ENCODE measurements around the gene SPRED1. TPM values are rescaled to one million over a fixed set of nuclear protein-coding genes. Genes with fewer than 3 reads are reported as not detected.
"Not testable (repeated sequence)": the region's sequence is repeated elsewhere in the genome, so short reads cannot be mapped to it uniquely, and the experiment has no call there.

Gene SPRED1
- total RNA-seq, 4 donors from 2014 or later = 3.7 to 7.2 (median 5.3) TPM

- intact Hi-C loops (cut with DNase I; ENCODE audit: low total_unique reads) = no loop called here
- in situ Hi-C loops (cut with MboI; ENCODE audit: low sequenced_read_pairs in 4 of 4) = no loop called here
- Histone ChIP-seq H3K36me3 (no peaks in the 10 kb centered on the region), H3K27ac (no peak overlapping the region), H3K27me3 (no peaks in the 10 kb centered on the region), H3K9me3 (no peaks in the 10 kb centered on the region), H3K4me3 (no peak overlapping the region), H3K4me1 (peaks cover 0 to 14% of the 10 kb centered on the region in 2 donors)
- TF ChIP-seq, protein P1, sequence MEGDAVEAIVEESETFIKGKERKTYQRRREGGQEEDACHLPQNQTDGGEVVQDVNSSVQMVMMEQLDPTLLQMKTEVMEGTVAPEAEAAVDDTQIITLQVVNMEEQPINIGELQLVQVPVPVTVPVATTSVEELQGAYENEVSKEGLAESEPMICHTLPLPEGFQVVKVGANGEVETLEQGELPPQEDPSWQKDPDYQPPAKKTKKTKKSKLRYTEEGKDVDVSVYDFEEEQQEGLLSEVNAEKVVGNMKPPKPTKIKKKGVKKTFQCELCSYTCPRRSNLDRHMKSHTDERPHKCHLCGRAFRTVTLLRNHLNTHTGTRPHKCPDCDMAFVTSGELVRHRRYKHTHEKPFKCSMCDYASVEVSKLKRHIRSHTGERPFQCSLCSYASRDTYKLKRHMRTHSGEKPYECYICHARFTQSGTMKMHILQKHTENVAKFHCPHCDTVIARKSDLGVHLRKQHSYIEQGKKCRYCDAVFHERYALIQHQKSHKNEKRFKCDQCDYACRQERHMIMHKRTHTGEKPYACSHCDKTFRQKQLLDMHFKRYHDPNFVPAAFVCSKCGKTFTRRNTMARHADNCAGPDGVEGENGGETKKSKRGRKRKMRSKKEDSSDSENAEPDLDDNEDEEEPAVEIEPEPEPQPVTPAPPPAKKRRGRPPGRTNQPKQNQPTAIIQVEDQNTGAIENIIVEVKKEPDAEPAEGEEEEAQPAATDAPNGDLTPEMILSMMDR (IDR thresholded peaks at IDR 0.05 in 4 of 5, conservative IDR thresholded peaks at IDR 0.05 in 1 of 5) = no peak
- no peak for TF ChIP-seq POLR2A (IDR thresholded peaks at IDR 0.05)
- DNase-seq = no peak
- ATAC-seq = no peak
Observed at GRCh38 chr15:38275959-38276358, 23.3 kb downstream of the SPRED1 start.

GRCh38 chr15:38277281-38277680, 24.6 kb downstream of the SPRED1 start:
- in situ Hi-C loops (cut with MboI; ENCODE audit: low sequenced_read_pairs in 4 of 4); DNase-seq; H3K36me3 ChIP-seq; H3K9me3 ChIP-seq; H3K27me3 ChIP-seq; ATAC-seq; intact Hi-C loops (cut with DNase I; ENCODE audit: low total_unique reads); H3K4me3 ChIP-seq; H3K27ac ChIP-seq: not testable (repeated sequence)
- H3K4me1 ChIP-seq = peaks cover 0 to 14% of the 10 kb centered on the region in 2 donors

- no peak for DNase-seq
- Histone ChIP-seq H3K4me3 (no peak overlapping the region), H3K9me3 (no peaks in the 10 kb centered on the region), H3K36me3 (no peaks in the 10 kb centered on the region), H3K4me1 (no peaks in the 10 kb centered on the region), H3K27me3 (no peaks in the 10 kb centered on the region), H3K27ac (no peak overlapping the region)
- in situ Hi-C loops (cut with MboI; ENCODE audit: low sequenced_read_pairs in 4 of 4) = no loop called here
- intact Hi-C loops (cut with DNase I; ENCODE audit: low total_unique reads) = no loop called here
- TF ChIP-seq POLR2A (IDR thresholded peaks at IDR 0.05) = no peak
- TF ChIP-seq, protein P1 (IDR thresholded peaks at IDR 0.05 in 4 of 5, conservative IDR thresholded peaks at IDR 0.05 in 1 of 5) = no peak
- ATAC-seq = no peak
Observed at GRCh38 chr15:38281031-38281430, 28.4 kb downstream of the SPRED1 start.

GRCh38 chr15:38283010-38283409, 30.4 kb downstream of the SPRED1 start:
- Histone ChIP-seq H3K4me3 (no peak overlapping the region), H3K4me1 (no peaks in the 10 kb centered on the region), H3K27me3 (no peaks in the 10 kb centered on the region), H3K36me3 (no peaks in the 10 kb centered on the region), H3K27ac (no peak overlapping the region), H3K9me3 (no peaks in the 10 kb centered on the region)
- no peak for TF ChIP-seq POLR2A (IDR thresholded peaks at IDR 0.05)
- TF ChIP-seq, protein P1 (IDR thresholded peaks at IDR 0.05 in 4 of 5, conservative IDR thresholded peaks at IDR 0.05 in 1 of 5) = no peak
- ATAC-seq = no peak
- DNase-seq = no peak
- in situ Hi-C loops (cut with MboI; ENCODE audit: low sequenced_read_pairs in 4 of 4) (no loop called here), intact Hi-C loops (cut with DNase I; ENCODE audit: low total_unique reads) (no loop called here)

GRCh38 chr15:38285456-38285855, 32.8 kb downstream of the SPRED1 start:
- no peak for ATAC-seq
- no peaks in the 10 kb centered on the region for H3K36me3 ChIP-seq
- no peak for DNase-seq
- H3K4me1 ChIP-seq = no peaks in the 10 kb centered on the region
- in situ Hi-C loops (cut with MboI; ENCODE audit: low sequenced_read_pairs in 4 of 4) (no loop called here), intact Hi-C loops (cut with DNase I; ENCODE audit: low total_unique reads) (no loop called here)
- no peak overlapping the region for H3K4me3 ChIP-seq
- H3K27ac ChIP-seq = no peak overlapping the region
- no peak for TF ChIP-seq POLR2A (IDR thresholded peaks at IDR 0.05)
- TF ChIP-seq, protein P1 (IDR thresholded peaks at IDR 0.05 in 4 of 5, conservative IDR thresholded peaks at IDR 0.05 in 1 of 5) = no peak
- no peaks in the 10 kb centered on the region for H3K27me3 ChIP-seq
- no peaks in the 10 kb centered on the region for H3K9me3 ChIP-seq

Measured in gastrocnemius medialis (tissue), 4 donors.